CD4-positive, alpha-beta T cell treated with Interleukin-1 beta for 1 hour (primary cell): ENCODE measurements around the gene RGS12.
"Not testable (repeated sequence)": the region's sequence is repeated elsewhere in the genome, so short reads cannot be mapped to it uniquely, and the experiment has no call there.

ENCODE experiments used
- DNase-seq, 2 donors: peaks; one replicate each; pipeline ENCODE4 v3.0.0-alpha.2; 2020 to 2022

RGS12 gene

GRCh38 chr4:3299976-3300671 is 7.3 kb downstream of the RGS12 start:
- no peak for DNase-seq

GRCh38 chr4:3300882-3301281 is 8.1 kb downstream of the RGS12 start:
- DNase-seq = not testable (repeated sequence)

GRCh38 chr4:3301450-3302172 is 8.8 kb downstream of the RGS12 start:
- DNase-seq = no peak

- DNase-seq = peak; percentile 86 to 87
Measured at GRCh38 chr4:3302173-3302785, 9.5 kb downstream of the RGS12 start.

- DNase-seq = peak in 1 of 2 donors; percentile 26
Measured at GRCh38 chr4:3302786-3303564, 10.2 kb downstream of the RGS12 start.

GRCh38 chr4:3303565-3303824 is 10.7 kb downstream of the RGS12 start:
- DNase-seq = no peak

GRCh38 chr4:3303923-3304710 is 11.3 kb downstream of the RGS12 start:
- DNase-seq = no peak

- no peak for DNase-seq
Measured at GRCh38 chr4:3304831-3305609, 12.2 kb downstream of the RGS12 start.

GRCh38 chr4:3305610-3306371 is 13.0 kb downstream of the RGS12 start:
- no peak for DNase-seq

GRCh38 chr4:3306450-3306849 is 13.6 kb downstream of the RGS12 start:
- no peak for DNase-seq

GRCh38 chr4:3307060-3307459 is 14.2 kb downstream of the RGS12 start:
- DNase-seq = no peak

- DNase-seq = no peak
Measured at GRCh38 chr4:3307486-3307885, 14.7 kb downstream of the RGS12 start.

GRCh38 chr4:3307891-3308575 is 15.2 kb downstream of the RGS12 start:
- no peak for DNase-seq

GRCh38 chr4:3308691-3309090 is 15.9 kb downstream of the RGS12 start:
- DNase-seq = no peak

- no peak for DNase-seq
Measured at GRCh38 chr4:3310301-3311094, 17.7 kb downstream of the RGS12 start.

- no peak for DNase-seq
Measured at GRCh38 chr4:3311095-3311372, 18.2 kb downstream of the RGS12 start.

- no peak for DNase-seq
Measured at GRCh38 chr4:3311489-3312171, 18.8 kb downstream of the RGS12 start.

GRCh38 chr4:3312362-3312761 is 19.5 kb downstream of the RGS12 start:
- no peak for DNase-seq

- no peak for DNase-seq
Measured at GRCh38 chr4:3313139-3313538, 20.3 kb downstream of the RGS12 start.
